ENCODE measurements around the gene KIF27.
"Not testable (repeated sequence)": the region's sequence is repeated elsewhere in the genome, so short reads cannot be mapped to it uniquely, and the experiment has no call there.

The KIF27 gene

GRCh38 chr9:83932851-83933250 lies 11.6 kb upstream of the KIF27 start:
- no peak for TF ChIP-seq CTCF (IDR thresholded peaks at IDR 0.05)
- no peak overlapping the region for H3K27ac ChIP-seq
- DNase-seq (ENCODE audit: low spot score): no peak
- H3K4me3 ChIP-seq: no peak overlapping the region

- DNase-seq (ENCODE audit: low spot score): no peak
- no peak for TF ChIP-seq CTCF (IDR thresholded peaks at IDR 0.05)
- H3K4me3 ChIP-seq: no peak overlapping the region
- H3K27ac ChIP-seq: no peak overlapping the region
These were observed 10.8 kb upstream of the KIF27 start for GRCh38 chr9:83932011-83932410.

- Histone ChIP-seq H3K4me3 (no peak overlapping the region), H3K27ac (no peak overlapping the region)
- no peak for DNase-seq (ENCODE audit: low spot score)
- TF ChIP-seq CTCF (IDR thresholded peaks at IDR 0.05): no peak
These were observed 9.6 kb upstream of the KIF27 start for GRCh38 chr9:83930881-83931280.

GRCh38 chr9:83927591-83927990 lies 6.4 kb upstream of the KIF27 start:
- Histone ChIP-seq H3K27ac (no peak overlapping the region), H3K4me3 (no peak overlapping the region)
- no peak for DNase-seq (ENCODE audit: low spot score)
- no peak for TF ChIP-seq CTCF (IDR thresholded peaks at IDR 0.05)

GRCh38 chr9:83920469-83920926 lies 734 bp downstream of the KIF27 start:
- peak overlapping the region; percentile 98 for H3K27ac ChIP-seq
- no peak for DNase-seq (ENCODE audit: low spot score)
- H3K4me3 ChIP-seq: peak overlapping the region; percentile 94
- TF ChIP-seq CTCF (IDR thresholded peaks at IDR 0.05): no peak

- Histone ChIP-seq H3K4me3 (no peak overlapping the region), H3K27ac (no peak overlapping the region)
- TF ChIP-seq CTCF (IDR thresholded peaks at IDR 0.05): no peak
- no peak for DNase-seq (ENCODE audit: low spot score)
These were observed 2.1 kb downstream of the KIF27 start for GRCh38 chr9:83919111-83919510.

- TF ChIP-seq CTCF (IDR thresholded peaks at IDR 0.05): peak; percentile 15
- H3K27ac ChIP-seq; H3K4me3 ChIP-seq; DNase-seq (ENCODE audit: low spot score): not testable (repeated sequence)
These were observed 9.0 kb downstream of the KIF27 start for GRCh38 chr9:83912194-83912593.
